Upper lobe of right lung (tissue), 1 donor: ENCODE results near the gene GTF3C5. TPM values are rescaled to one million over a fixed set of nuclear protein-coding genes. Genes with fewer than 3 reads are reported as not detected.

Experiments used
- ATAC-seq: fragments of 200-7000 bp; cut with Tn5 transposase; one replicate; pipeline ENCODE4 v1.9.1; 2020; ENCODE audit warnings: mild to moderate bottlenecking, moderate library complexity
- DNase-seq: peaks from one replicate; pipeline ENCODE4 v3.0.0-alpha.2; 2020
- H3K27ac ChIP-seq: fragments of 200-600 bp; one replicate; pipeline ENCODE4 v1.8.0; 2022
- H3K27me3 ChIP-seq: fragments of 200-600 bp; one replicate; pipeline ENCODE4 v1.8.0; 2022; ENCODE audit warnings: mild to moderate bottlenecking
- H3K36me3 ChIP-seq: fragments of 200-600 bp; one replicate; pipeline ENCODE4 v1.8.0; 2022
- H3K4me1 ChIP-seq: fragments of 200-600 bp; one replicate; pipeline ENCODE4 v1.8.0; 2022
- H3K4me3 ChIP-seq: fragments of 200-600 bp; one replicate; pipeline ENCODE4 v1.8.0; 2022; ENCODE audit warnings: mild to moderate bottlenecking
- H3K9me3 ChIP-seq: fragments of 200-600 bp; one replicate; pipeline ENCODE4 v1.8.0; 2022
- CTCF ChIP-seq: fragments of 200-600 bp; IDR thresholded peaks from one replicate; pipeline ENCODE4 v1.8.0; 2022; ENCODE audit warnings: antibody characterized with exemption
- intact Hi-C: fragments of 100-400 bp; cut with DNase I; formaldehyde crosslinking; loops from one replicate; pipeline ENCODE4 v1.11.0; 2022
- total RNA-seq: library from RNA; stranded (reverse); fragmentation: NEBNext Ultra II Directional; extraction: Animal tissue kit (Norgen Biotek cat#: 25700); gene quantifications from one replicate; pipeline ENCODE4 v1.2.1, GENCODE V29; 2021
- donor health status: DM: no; HTN: yes; CAD: no; lungs with severe emphysema.

GTF3C5 gene
- total RNA-seq, 1 donor from 2014 or later, result 41.7 TPM

- ATAC-seq (no peak), DNase-seq (no peak)
- TF ChIP-seq CTCF, result no peak
These were observed 32.3 kb downstream of the GTF3C5 start for GRCh38 chr9:133063159-133063499.

GRCh38 chr9:133063500-133064231 lies 32.9 kb downstream of the GTF3C5 start:
- H3K27me3 ChIP-seq, result no peaks in the 10 kb centered on the region
- no peak for TF ChIP-seq CTCF
- H3K4me3 ChIP-seq, result no peak overlapping the region
- H3K36me3 ChIP-seq, result no peaks in the 10 kb centered on the region
- H3K4me1 ChIP-seq, result no peaks in the 10 kb centered on the region
- DNase-seq (no peak), ATAC-seq (no peak)
- intact Hi-C loops, result no loop called here
- no peaks in the 10 kb centered on the region for H3K9me3 ChIP-seq
- no peak overlapping the region for H3K27ac ChIP-seq

More at GRCh38 chr9:133063159-133063499, 32.3 kb downstream of the GTF3C5 start:
- Histone ChIP-seq H3K9me3 (no peaks in the 10 kb centered on the region), H3K4me3 (no peak overlapping the region), H3K36me3 (no peaks in the 10 kb centered on the region), H3K27ac (no peak overlapping the region), H3K27me3 (no peaks in the 10 kb centered on the region), H3K4me1 (no peaks in the 10 kb centered on the region)
- intact Hi-C loops, result no loop called here

GRCh38 chr9:133064241-133065069 lies 33.7 kb downstream of the GTF3C5 start:
- Histone ChIP-seq H3K36me3 (no peaks in the 10 kb centered on the region), H3K4me1 (no peaks in the 10 kb centered on the region), H3K4me3 (no peak overlapping the region), H3K27me3 (no peaks in the 10 kb centered on the region), H3K9me3 (no peaks in the 10 kb centered on the region), H3K27ac (no peak overlapping the region)
- intact Hi-C loops, result no loop called here
- TF ChIP-seq CTCF, result no peak
- DNase-seq (no peak), ATAC-seq (no peak)

DNA sequence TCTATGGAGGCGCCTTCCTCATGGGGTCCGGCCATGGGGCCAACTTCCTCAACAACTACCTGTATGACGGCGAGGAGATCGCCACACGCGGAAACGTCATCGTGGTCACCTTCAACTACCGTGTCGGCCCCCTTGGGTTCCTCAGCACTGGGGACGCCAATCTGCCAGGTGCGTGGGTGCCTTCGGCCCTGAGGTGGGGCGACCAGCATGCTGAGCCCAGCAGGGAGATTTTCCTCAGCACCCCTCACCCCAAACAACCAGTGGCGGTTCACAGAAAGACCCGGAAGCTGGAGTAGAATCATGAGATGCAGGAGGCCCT lies 34.2 kb downstream of the GTF3C5 start:
- no peak for TF ChIP-seq CTCF
- intact Hi-C loops, result no loop called here
- H3K27me3 ChIP-seq, result no peaks in the 10 kb centered on the region
- ATAC-seq (no peak), DNase-seq (no peak)
- H3K36me3 ChIP-seq, result no peaks in the 10 kb centered on the region
- no peaks in the 10 kb centered on the region for H3K4me1 ChIP-seq
- H3K27ac ChIP-seq, result no peak overlapping the region
- no peaks in the 10 kb centered on the region for H3K9me3 ChIP-seq
- H3K4me3 ChIP-seq, result no peak overlapping the region

- Histone ChIP-seq H3K27me3 (no peaks in the 10 kb centered on the region), H3K9me3 (no peaks in the 10 kb centered on the region), H3K36me3 (no peaks in the 10 kb centered on the region), H3K4me1 (no peaks in the 10 kb centered on the region), H3K4me3 (no peak overlapping the region), H3K27ac (no peak overlapping the region)
- ATAC-seq (no peak), DNase-seq (no peak)
- intact Hi-C loops, result no loop called here
- TF ChIP-seq CTCF, result no peak
These were observed 35.6 kb downstream of the GTF3C5 start for GRCh38 chr9:133066181-133066983.
